CD4-positive, alpha-beta T cell treated with Interleukin-1 beta for 1 hour (primary cell): ENCODE measurements around the gene WDR74.

Source experiments
- DNase-seq, 2 donors: peaks; one replicate each; pipeline ENCODE4 v3.0.0-alpha.2; 2020 to 2022

Gene WDR74

DNA sequence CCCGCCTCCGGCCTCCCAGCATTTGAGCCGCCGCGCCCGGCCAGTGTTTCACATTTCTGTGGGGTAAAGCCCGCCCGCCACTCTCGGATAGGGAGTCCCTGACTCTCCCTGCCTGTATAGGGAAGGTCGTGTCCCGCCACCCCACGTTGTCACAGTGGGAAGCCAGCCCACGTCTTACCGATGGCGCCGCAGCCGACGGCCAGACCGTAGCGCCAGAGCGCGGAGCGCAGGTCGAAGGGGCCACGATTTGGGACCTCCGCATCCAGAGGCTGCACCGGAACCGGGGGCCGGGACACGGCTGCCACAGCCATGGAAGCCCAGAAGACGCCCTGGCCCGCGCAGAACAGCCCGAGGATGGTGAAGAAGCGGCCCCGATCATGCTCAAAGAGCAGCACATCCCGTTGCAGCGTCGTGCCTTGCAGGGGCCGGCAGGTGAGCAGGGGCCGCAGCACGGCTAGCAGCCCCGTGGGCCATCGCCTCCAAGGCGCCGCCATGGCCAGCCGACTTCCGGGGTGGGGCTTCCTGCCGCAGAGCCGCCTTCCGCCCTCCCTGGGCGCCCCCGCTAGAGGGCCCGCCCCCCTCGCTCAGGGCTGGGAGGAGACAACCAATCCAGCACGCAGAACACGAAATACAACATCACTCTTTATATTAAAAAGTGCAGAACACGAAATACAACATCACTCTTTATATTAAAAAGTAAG lies 47.7 kb downstream of the WDR74 start, which contains the start of gene TMEM223:
Gene TMEM223, minus strand, starts transcription at position 506 of the 701 bp plus-strand sequence. Its CDS starts 12 bp downstream, at position 494.
- DNase-seq, result peak; percentile 89 to 90

DNA sequence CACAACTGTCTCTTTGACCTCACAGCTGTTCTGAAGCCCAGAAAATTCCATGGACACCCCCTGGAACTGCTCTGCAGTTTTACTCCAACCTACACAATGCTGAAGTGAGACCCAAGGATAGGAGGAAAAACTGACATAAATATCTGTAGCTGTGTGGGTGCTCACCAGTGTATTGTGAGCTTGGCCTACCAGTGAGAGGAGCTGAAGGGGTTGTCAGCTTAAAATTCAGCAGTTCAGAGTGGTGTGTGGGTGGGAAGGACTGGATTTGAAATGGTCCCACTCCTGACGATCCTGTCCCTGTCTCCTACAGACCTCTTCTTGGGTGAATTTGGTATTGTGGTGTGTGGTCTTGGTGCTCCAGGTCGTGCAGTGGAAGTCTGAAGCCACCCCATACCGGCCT lies 49.8 kb downstream of the WDR74 start:
- no peak for DNase-seq

DNA sequence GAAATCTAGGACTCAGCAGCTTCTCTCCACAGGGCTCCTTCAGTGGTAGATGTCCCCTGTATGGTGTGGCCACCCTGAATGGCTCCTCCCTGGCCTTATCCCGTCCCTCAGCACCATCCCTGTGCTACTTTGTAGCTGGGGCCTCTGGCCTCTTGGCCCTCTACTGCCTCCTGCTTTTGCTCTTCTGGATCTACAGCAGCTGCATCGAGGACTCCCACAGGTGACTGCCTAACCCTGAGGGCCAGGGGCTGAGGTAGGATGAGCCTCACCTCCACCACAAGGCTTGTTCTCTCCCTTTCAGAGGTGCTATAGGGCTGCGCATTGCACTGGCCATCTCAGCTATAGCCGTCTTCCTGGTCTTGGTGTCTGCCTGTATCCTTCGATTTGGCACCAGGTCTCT lies 50.4 kb downstream of the WDR74 start:
- no peak for DNase-seq

DNA sequence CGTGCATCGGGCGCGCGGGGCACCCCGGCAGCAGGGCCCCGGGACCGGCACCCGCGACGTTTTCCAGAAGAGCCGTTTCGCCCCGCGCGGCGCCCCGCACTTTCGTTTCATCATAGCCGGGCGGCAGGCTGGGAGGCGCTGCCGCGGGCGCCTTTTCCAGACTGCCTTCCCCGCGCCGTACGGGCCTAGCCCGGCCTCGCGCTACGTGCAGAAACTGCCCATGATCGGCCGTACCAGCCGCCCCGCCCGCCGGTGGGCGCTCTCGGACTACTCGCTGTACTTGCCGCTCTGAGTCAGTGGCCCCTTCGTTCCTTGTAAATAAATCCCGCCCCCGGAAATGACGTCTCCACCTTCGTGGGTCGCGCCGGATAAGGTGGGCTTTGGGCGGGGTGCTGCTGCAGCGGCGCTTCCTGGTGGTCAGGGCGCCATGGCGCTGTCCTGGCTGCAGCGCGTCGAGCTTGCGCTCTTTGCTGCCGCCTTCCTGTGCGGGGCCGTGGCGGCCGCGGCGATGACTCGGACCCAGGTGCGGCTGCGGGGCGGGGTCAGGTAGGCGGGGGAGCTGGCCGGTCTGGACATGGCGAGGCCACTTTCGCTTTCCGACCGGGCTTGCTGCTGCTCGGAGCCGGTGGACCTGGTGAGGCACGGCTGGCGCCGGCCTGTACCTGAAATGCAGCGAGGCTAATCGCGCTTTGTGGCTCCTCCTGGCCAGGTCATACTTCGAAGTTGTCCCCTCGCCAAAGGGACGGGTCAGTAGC lies 52.2 kb downstream of the WDR74 start, which contains the start of gene TMEM179B:
Gene TMEM179B, plus strand, starts transcription at position 398 of the 755 bp plus-strand sequence. Its CDS starts 30 bp downstream, at position 428.
- peak; percentile 97 to 98 for DNase-seq

DNA sequence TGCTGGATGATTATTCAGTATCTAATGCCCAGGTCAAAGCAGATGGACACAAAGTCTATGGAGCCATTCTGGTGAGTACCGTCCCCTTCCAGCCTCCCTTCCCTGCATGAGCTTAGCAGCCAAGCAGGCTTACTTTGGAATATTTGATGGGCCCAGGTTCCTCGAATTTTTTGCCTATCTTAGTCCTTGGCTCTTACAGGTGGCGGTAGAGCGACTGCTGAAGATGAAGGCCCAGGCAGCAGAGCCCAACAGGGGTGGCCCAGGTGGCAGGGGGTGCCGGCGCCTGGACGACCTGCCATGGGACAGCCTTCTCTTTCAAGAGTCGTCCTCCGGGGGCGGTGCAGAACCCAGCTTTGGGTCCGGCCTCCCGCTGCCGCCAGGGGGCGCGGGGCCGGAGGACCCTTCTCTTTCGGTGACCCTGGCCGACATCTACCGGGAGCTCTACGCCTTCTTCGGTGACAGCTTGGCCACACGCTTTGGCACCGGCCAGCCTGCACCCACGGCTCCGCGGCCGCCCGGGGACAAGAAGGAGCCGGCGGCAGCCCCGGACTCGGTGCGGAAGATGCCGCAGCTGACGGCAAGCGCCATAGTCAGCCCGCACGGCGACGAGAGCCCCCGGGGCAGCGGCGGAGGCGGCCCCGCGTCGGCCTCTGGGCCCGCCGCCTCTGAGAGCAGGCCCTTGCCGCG lies 52.9 kb downstream of the WDR74 start:
- DNase-seq, result peak; percentile 88 to 89
